Gastroesophageal sphincter (tissue), 3 donors: ENCODE data around the gene CELSR1.

Source experiments
- CTCF ChIP-seq, 4 experiments: fragments of 200-600 bp in 2 of 4; fragments of 450-650 bp in 2 of 4; sonication (generic) in 1 of 4; IDR thresholded peaks; one replicate each; pipeline ENCODE4 v1.5.1; 2017 to 2019; ENCODE audit warnings: antibody characterized with exemption in 4 of 4, mild to moderate bottlenecking in 2 of 4, moderate library complexity in 2 of 4
- EP300 ChIP-seq: sonication (generic); formaldehyde crosslinking; IDR thresholded peaks from one replicate; pipeline ENCODE4 v1.6.1; 2017; ENCODE audit warnings: antibody characterized with exemption, mild to moderate bottlenecking
- POLR2A ChIP-seq, 2 donors: fragments of 450-650 bp; IDR thresholded peaks; one replicate each; pipeline ENCODE4 v1.6.1; 2017; ENCODE audit warnings: antibody characterized with exemption in 2 of 2, mild to moderate bottlenecking in 2 of 2, moderate library complexity in 1 of 2
- POLR2AphosphoS5 ChIP-seq: sonication (generic); formaldehyde crosslinking; IDR thresholded peaks from one replicate; pipeline ENCODE4 v1.6.1; 2017; ENCODE audit warnings: antibody characterized with exemption

GRCh38 chr22:46360097-46360496 is 177.3 kb downstream of the CELSR1 start:
- TF ChIP-seq CTCF (IDR thresholded peaks at IDR 0.05) = no peak
- TF ChIP-seq POLR2AphosphoS5 = no peak
- TF ChIP-seq POLR2A (IDR thresholded peaks at IDR 0.05) = no peak
- TF ChIP-seq EP300 = no peak
